Measurements from ENCODE around the gene HDAC4.

The HDAC4 gene

GRCh38 chr2:239188536-239188935 lies 212.3 kb downstream of the HDAC4 start (continued):
- TF ChIP-seq ZNF366 (tag by site-specific recombination; conservative IDR thresholded peaks at IDR 0.05), result no peak
- TF ChIP-seq SALL2 (tag by site-specific recombination; IDR thresholded peaks at IDR 0.05; ENCODE audit: borderline replicate concordance), result no peak
- no peak for TF ChIP-seq ZNF404 (tag by site-specific recombination; IDR thresholded peaks at IDR 0.05)
- TF ChIP-seq ZNF26 (tag by site-specific recombination; IDR thresholded peaks at IDR 0.05), result no peak
- TF ChIP-seq ZNF670 (tag by site-specific recombination; IDR thresholded peaks at IDR 0.05; ENCODE audit: low read depth), result no peak
- TF ChIP-seq HOXC10 (CRISPR knock-in tag; IDR thresholded peaks at IDR 0.05), result no peak
- TF ChIP-seq AEBP2 (tag by site-specific recombination; IDR thresholded peaks at IDR 0.05; ENCODE audit: borderline replicate concordance), result no peak
- TF ChIP-seq ATF2 (tag by site-specific recombination; IDR thresholded peaks at IDR 0.05; ENCODE audit: low read depth), result no peak

GRCh38 chr2:239187464-239188253 lies 213.2 kb downstream of the HDAC4 start:
- Histone ChIP-seq H3K36me3 (ENCODE audit: control insufficient read depth in 2 of 2, insufficient read depth in 1 of 2, low read length in 2 of 2) (peaks cover 0 to 19% of the 10 kb centered on the region in 2 experiments; a peak in 1 of 3 replicates), H3K27ac (ENCODE audit: extremely low read depth, low read depth, low read length) (no peak overlapping the region), H3K4me1 (ENCODE audit: control insufficient read depth, insufficient read depth, low read length) (no peaks in the 10 kb centered on the region), H3K9me3 (ENCODE audit: control insufficient read depth, insufficient read depth, low read depth, low read length) (no peaks in the 10 kb centered on the region), H3K4me3 (ENCODE audit: low read depth, low read length) (no peak overlapping the region)
- TF ChIP-seq SALL2 (tag by site-specific recombination; IDR thresholded peaks at IDR 0.05; ENCODE audit: borderline replicate concordance) (no peak), ZNF660 (tag by site-specific recombination; IDR thresholded peaks at IDR 0.05) (no peak), ZBTB21 (tag by site-specific recombination; IDR thresholded peaks at IDR 0.05) (no peak), CTCF (tag by site-specific recombination; IDR thresholded peaks at IDR 0.05) (no peak), ZNF645 (tag by site-specific recombination; IDR thresholded peaks at IDR 0.05) (no peak), ZNF677 (tag by site-specific recombination; IDR thresholded peaks at IDR 0.05) (no peak)
- CTCF ChIA-PET, result interaction anchor here (0.6 to 1.1 kb wide), 2 partner anchors 44 to 65 kb away, joined by 3 to 4 read pairs; no protein-coding TSS in a partner anchor
- POLR2A ChIA-PET, result no interaction called here
